ENCODE results near the gene RBM46.

DNA sequence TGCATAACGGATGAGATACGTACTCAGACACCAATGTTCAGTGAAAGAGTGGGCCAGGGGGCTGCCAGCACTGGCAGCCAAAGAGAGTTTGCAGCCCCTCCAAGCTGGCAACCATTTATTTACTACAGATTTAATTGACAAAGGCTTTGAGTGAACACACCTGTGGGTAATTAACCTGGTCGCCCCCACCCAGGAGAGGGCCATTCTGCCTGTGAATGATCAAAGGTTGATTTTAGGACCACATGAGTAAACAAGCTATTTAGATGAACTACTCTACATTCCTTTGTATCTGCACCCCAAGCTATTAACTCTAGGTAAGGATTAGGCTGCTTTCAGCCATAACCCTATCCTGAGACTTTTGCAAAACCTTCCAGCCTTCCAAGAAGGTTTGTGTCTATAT, 55.0 kb downstream of the RBM46 start:
- TF ChIP-seq, protein P1, sequence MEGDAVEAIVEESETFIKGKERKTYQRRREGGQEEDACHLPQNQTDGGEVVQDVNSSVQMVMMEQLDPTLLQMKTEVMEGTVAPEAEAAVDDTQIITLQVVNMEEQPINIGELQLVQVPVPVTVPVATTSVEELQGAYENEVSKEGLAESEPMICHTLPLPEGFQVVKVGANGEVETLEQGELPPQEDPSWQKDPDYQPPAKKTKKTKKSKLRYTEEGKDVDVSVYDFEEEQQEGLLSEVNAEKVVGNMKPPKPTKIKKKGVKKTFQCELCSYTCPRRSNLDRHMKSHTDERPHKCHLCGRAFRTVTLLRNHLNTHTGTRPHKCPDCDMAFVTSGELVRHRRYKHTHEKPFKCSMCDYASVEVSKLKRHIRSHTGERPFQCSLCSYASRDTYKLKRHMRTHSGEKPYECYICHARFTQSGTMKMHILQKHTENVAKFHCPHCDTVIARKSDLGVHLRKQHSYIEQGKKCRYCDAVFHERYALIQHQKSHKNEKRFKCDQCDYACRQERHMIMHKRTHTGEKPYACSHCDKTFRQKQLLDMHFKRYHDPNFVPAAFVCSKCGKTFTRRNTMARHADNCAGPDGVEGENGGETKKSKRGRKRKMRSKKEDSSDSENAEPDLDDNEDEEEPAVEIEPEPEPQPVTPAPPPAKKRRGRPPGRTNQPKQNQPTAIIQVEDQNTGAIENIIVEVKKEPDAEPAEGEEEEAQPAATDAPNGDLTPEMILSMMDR (IDR thresholded peaks at IDR 0.05), result no peak
- no peak for TF ChIP-seq POLR2A (IDR thresholded peaks at IDR 0.05)
